IMR-90 (cell line): ENCODE results near the gene SRPK3. TPM values are rescaled to one million over a fixed set of nuclear protein-coding genes. Genes with fewer than 3 reads are reported as not detected.

Experiments used
- ATAC-seq: fragments of 200-7000 bp; cut with Tn5 transposase; 2 replicates; pipeline ENCODE4 v1.9.1; 2020; ENCODE audit warnings: low read depth, mild to moderate bottlenecking, moderate library complexity
- BruUV-seq: library from RNA; stranded (reverse); fragments of 400-500 nt; replicated peaks from 2 replicates; lab custom pipeline; 2021; lab: Mats Ljungman, UMichigan
- CTCF ChIA-PET: fragments of 300-600 bp; formaldehyde crosslinking; extraction: SDS; loops from one replicate; lab custom pipeline; 2021; ENCODE audit warnings: antibody characterized with exemption; lab: Yijun Ruan, JAX
- POLR2A ChIA-PET: fragments of 300-600 bp; sonication (Branson Sonifier 250); formaldehyde crosslinking; loops from one replicate; lab custom pipeline; 2022; ENCODE audit warnings: antibody characterized with exemption; ENCODE audit not compliant: unreplicated experiment; lab: Charles Lee
- DNase-seq: peaks from one replicate; pipeline ENCODE4 v3.0.0; 2013
- H2AFZ ChIP-seq: replicated peaks from 2 replicates; pipeline ENCODE3; 2013; ENCODE audit warnings: low read length, mild to moderate bottlenecking; ENCODE audit not compliant: poor library complexity
- H2AK5ac ChIP-seq: 2 replicates; pipeline ENCODE4 v1.6.1; 2013; ENCODE audit warnings: low read depth, low read length, inconsistent platforms
- H2AK9ac ChIP-seq: replicated peaks from 2 replicates; pipeline ENCODE3; 2013; ENCODE audit warnings: mild to moderate bottlenecking, low read depth, low read length, moderate library complexity; ENCODE audit not compliant: poor library complexity
- H2BK120ac ChIP-seq: 2 replicates; pipeline ENCODE4 v1.6.1; 2013; ENCODE audit warnings: low read depth, low read length, inconsistent platforms
- H2BK15ac ChIP-seq: 3 replicates; pipeline ENCODE4 v1.6.1; 2013; ENCODE audit warnings: low read depth, low read length, inconsistent platforms
- H2BK20ac ChIP-seq: 2 replicates; pipeline ENCODE4 v1.6.1; 2013; ENCODE audit warnings: low read depth, mild to moderate bottlenecking, inconsistent platforms, low read length, moderate library complexity
- H2BK5ac ChIP-seq: 2 replicates; pipeline ENCODE4 v1.6.1; 2013; ENCODE audit warnings: mild to moderate bottlenecking, low read depth, low read length, inconsistent platforms; ENCODE audit not compliant: poor library complexity, severe bottlenecking
- H3K14ac ChIP-seq: replicated peaks from 2 replicates; pipeline ENCODE4 v1.6.1; 2013; ENCODE audit warnings: low read depth, low read length, inconsistent platforms
- H3K18ac ChIP-seq: 2 replicates; pipeline ENCODE4 v1.6.1; 2013; ENCODE audit warnings: low read depth, low read length, control low read depth
- H3K23ac ChIP-seq: 2 replicates; pipeline ENCODE4 v1.6.1; 2013; ENCODE audit warnings: low read depth, low read length, inconsistent platforms
- H3K27ac ChIP-seq: 2 replicates; pipeline ENCODE4 v1.5.1; 2013; ENCODE audit warnings: mild to moderate bottlenecking, control low read depth, low read length; ENCODE audit not compliant: insufficient read depth
- H3K27me3 ChIP-seq: 2 replicates; pipeline ENCODE4 v1.6.1; 2013; ENCODE audit warnings: low read length; ENCODE audit not compliant: control insufficient read depth, insufficient read depth
- H3K36me3 ChIP-seq: 2 replicates; pipeline ENCODE4 v1.6.1; 2013; ENCODE audit warnings: low read length, mixed read lengths; ENCODE audit not compliant: control insufficient read depth, insufficient read depth
- H3K4ac ChIP-seq: 2 replicates; pipeline ENCODE4 v1.6.1; 2013; ENCODE audit warnings: low read depth, low read length, inconsistent platforms
- H3K4me1 ChIP-seq: 2 replicates; pipeline ENCODE4 v1.6.1; 2013; ENCODE audit warnings: low read length, mixed read lengths; ENCODE audit not compliant: control insufficient read depth, insufficient read depth
- H3K4me2 ChIP-seq: 2 replicates; pipeline ENCODE4 v1.6.1; 2013; ENCODE audit warnings: low read depth, mild to moderate bottlenecking, control low read depth, low read length, moderate library complexity
- H3K4me3 ChIP-seq: 2 replicates; pipeline ENCODE4 v1.5.1; 2013; ENCODE audit warnings: low read depth, mild to moderate bottlenecking, control low read depth, low read length, moderate library complexity; ENCODE audit not compliant: insufficient read depth
- H3K56ac ChIP-seq: 2 replicates; pipeline ENCODE4 v1.6.1; 2013; ENCODE audit warnings: low read length, inconsistent platforms; ENCODE audit not compliant: insufficient read depth; ENCODE audit errors: extremely low read depth
- H3K79me1 ChIP-seq, 2 experiments: 2 replicates each; pipeline ENCODE4 v1.6.1; 2013; ENCODE audit warnings: low read length in 2 of 2, inconsistent platforms in 1 of 2, low read depth in 1 of 2
- H3K9ac ChIP-seq: 2 replicates; pipeline ENCODE4 v1.6.1; 2013; ENCODE audit warnings: low read depth, low read length, control low read depth
- H3K9me1 ChIP-seq: 2 replicates; pipeline ENCODE4 v1.6.1; 2013; ENCODE audit warnings: low read length, inconsistent platforms; ENCODE audit not compliant: insufficient read depth
- H3K9me3 ChIP-seq: 2 replicates; pipeline ENCODE4 v1.6.1; 2013; ENCODE audit warnings: low read length; ENCODE audit not compliant: control insufficient read depth, insufficient read depth
- H4K20me1 ChIP-seq: 2 replicates; pipeline ENCODE4 v1.6.1; 2013; ENCODE audit warnings: low read length, inconsistent platforms; ENCODE audit not compliant: insufficient read depth
- H4K5ac ChIP-seq: 2 replicates; pipeline ENCODE4 v1.6.1; 2013; ENCODE audit warnings: mild to moderate bottlenecking, low read depth, low read length, control low read depth
- H4K8ac ChIP-seq, 2 experiments: 2 replicates each; pipeline ENCODE4 v1.6.1; 2013; ENCODE audit warnings: low read depth in 2 of 2, low read length in 2 of 2, control low read depth in 1 of 2, inconsistent platforms in 1 of 2
- H4K91ac ChIP-seq: 2 replicates; pipeline ENCODE4 v1.6.1; 2013; ENCODE audit warnings: low read depth, low read length, inconsistent platforms; ENCODE audit not compliant: insufficient read depth
- CEBPB ChIP-seq: IDR thresholded peaks from 2 replicates; pipeline ENCODE4 v1.6.1; 2012; ENCODE audit warnings: low read depth, low read length, improper control_type of control experiment
- CHD1 ChIP-seq: IDR thresholded peaks from 2 replicates; pipeline ENCODE4 v1.6.1; 2012; ENCODE audit warnings: low read depth, low read length, improper control_type of control experiment
- CTCF ChIP-seq: conservative IDR thresholded peaks from 2 replicates; pipeline ENCODE4 v1.5.1; 2012; ENCODE audit warnings: mild to moderate bottlenecking, low read depth, low read length, improper control_type of control experiment
- MAFK ChIP-seq: IDR thresholded peaks from 2 replicates; pipeline ENCODE4 v1.6.1; 2012; ENCODE audit warnings: low read depth, low read length, improper control_type of control experiment
- MAZ ChIP-seq: IDR thresholded peaks from 2 replicates; pipeline ENCODE4 v1.6.1; 2012; ENCODE audit warnings: low read depth, mild to moderate bottlenecking, low read length, improper control_type of control experiment, moderate library complexity, borderline replicate concordance
- MXI1 ChIP-seq: IDR thresholded peaks from 2 replicates; pipeline ENCODE4 v1.6.1; 2012; ENCODE audit warnings: low read depth, mild to moderate bottlenecking, low read length, moderate library complexity, borderline replicate concordance
- NFE2L2 ChIP-seq: fragments of 150-350 bp; IDR thresholded peaks from 2 replicates; pipeline ENCODE4 v1.6.1; 2016; ENCODE audit warnings: low read depth, mild to moderate bottlenecking, low read length
- POLR2A ChIP-seq: IDR thresholded peaks from 2 replicates; pipeline ENCODE4 v1.6.1; 2012; ENCODE audit warnings: mild to moderate bottlenecking, low read depth, low read length
- RAD21 ChIP-seq: IDR thresholded peaks from 2 replicates; pipeline ENCODE4 v1.6.1; 2012; ENCODE audit warnings: low read length, improper control_type of control experiment
- RCOR1 ChIP-seq: IDR thresholded peaks from 2 replicates; pipeline ENCODE4 v1.6.1; 2012; ENCODE audit warnings: mild to moderate bottlenecking, low read length, improper control_type of control experiment; ENCODE audit not compliant: insufficient replicate concordance
- SMC3 ChIP-seq: fragments of 150-350 bp; IDR thresholded peaks from 2 replicates; pipeline ENCODE4 v1.6.1; 2016; ENCODE audit warnings: low read depth, mild to moderate bottlenecking, antibody characterized with exemption, low read length, moderate library complexity
- WGBS, 2 experiments: methylation state at CpG; one replicate each; pipeline versions ENCODE4 v1.1.5 to v1.1.7; 2013; ENCODE audit warnings: missing lambda C conversion rate in 2 of 2; ENCODE audit not compliant: insufficient read length in 1 of 2; ENCODE audit errors: extremely low coverage in 2 of 2; 5-methylcytosine and 5-hydroxymethylcytosine counted together
- dilution Hi-C: fragments of 300-500 bp; cut with HindIII; formaldehyde crosslinking; loops from one replicate; pipeline ENCODE4 v1.14.3; 2018; ENCODE audit warnings: low sequenced_read_pairs; ENCODE audit not compliant: unreplicated experiment
- in situ Hi-C: fragments of 300-500 bp; cut with MboI; formaldehyde crosslinking; loops from 3 replicates; pipeline ENCODE4 v1.14.3; 2019; ENCODE audit warnings: low sequenced_read_pairs, inconsistent platforms, mixed read lengths
- intact Hi-C: fragments of 100-400 bp; cut with micrococcal nuclease; formaldehyde crosslinking; loops from 2 replicates; pipeline ENCODE4 v1.10.0; 2022
- polyA plus RNA-seq, 3 experiments: library from polyadenylated mRNA; depleted of rRNA; stranded (reverse); fragments of >200 nt; gene quantifications; 2 replicates each; pipeline ENCODE4 v1.2.3, GENCODE V29; 2012; ENCODE audit warnings: low replicate concordance in 1 of 3
- total RNA-seq: library from RNA; depleted of rRNA; stranded (reverse); fragments of >200 nt; gene quantifications from 2 replicates; pipeline ENCODE4 v1.2.3, GENCODE V29; 2012

The SRPK3 gene
- total and polyA plus RNA-seq, 2 of the 4 experiments (the other 2 are of a cell fraction): 0.36 to 0.70 TPM

- H3K4ac ChIP-seq: peak within 1 kb of the TSS; percentile 94
- 47% methylated on average over 3 of the region's 26 CpGs; no CpG with 5 or more reads in 1 of the 2 experiments for WGBS, 2 experiments
- peak within 1 kb of the TSS; percentile 93 for H3K4me2 ChIP-seq
- peak within 1 kb of the TSS in 1 of 2 experiments; percentile 53; a peak in 1 of 4 replicates for H4K8ac ChIP-seq
- H2AK5ac ChIP-seq: peak within 1 kb of the TSS; percentile 88
- POLR2A ChIA-PET: no interaction called here
- H2BK15ac ChIP-seq: no peak within 1 kb of the TSS; the same call in 2 of the 3 replicates
- H4K20me1 ChIP-seq: no peaks in the 10 kb centered on the region; the same call in 1 of the 2 replicates
- TF ChIP-seq MAZ: peak; percentile 77; the same call in 1 of the 2 replicates
- TF ChIP-seq RCOR1: no peak
- peak; percentile 72 for TF ChIP-seq CTCF
- TF ChIP-seq RAD21: peak; percentile 80
- TF ChIP-seq CHD1: no peak
- no peak for TF ChIP-seq NFE2L2
- TF ChIP-seq MAFK: no peak
- peak; percentile 67 for TF ChIP-seq SMC3
- 0 out of 2 replicates have a peak, but pooled peaks have one; percentile 11 for TF ChIP-seq CEBPB
- peak; percentile 56; the same call in 1 of the 2 replicates for TF ChIP-seq MXI1
- no peak for TF ChIP-seq POLR2A
- peak within 1 kb of the TSS; percentile 84 for H2AFZ ChIP-seq
- peak within 1 kb of the TSS; percentile 94 for H3K27ac ChIP-seq
- peak within 1 kb of the TSS; percentile 74 for H3K9ac ChIP-seq
- H4K91ac ChIP-seq: peak within 1 kb of the TSS; percentile 91; the same call in 1 of the 2 replicates
- intact Hi-C loops (loop anchor here (1.0 kb wide), 2 partner anchors 183 to 189 kb away; no protein-coding TSS in a partner anchor), in situ Hi-C loops (loop anchor here (10.0 kb wide), 1 partner anchor 201 kb away; no protein-coding TSS in a partner anchor), dilution Hi-C loops (no loop called here)
- CTCF ChIA-PET: interaction anchor here (1.5 kb wide), 1 partner anchor 10 kb away, joined by 3 read pairs; no protein-coding TSS in a partner anchor
- H2BK20ac ChIP-seq: no peak within 1 kb of the TSS
- peak within 1 kb of the TSS; percentile 27; the same call in 1 of the 2 replicates for H4K5ac ChIP-seq
- peak within 1 kb of the TSS; percentile 43 for H3K4me3 ChIP-seq
- H2BK5ac ChIP-seq: peak within 1 kb of the TSS; percentile 46
- no peak within 1 kb of the TSS for H3K23ac ChIP-seq
- ATAC-seq (peak; percentile 66), DNase-seq (peak; percentile 58)
- no peaks in the 10 kb centered on the region; the same call in 1 of the 2 replicates for H3K36me3 ChIP-seq
- H3K9me3 ChIP-seq: no peaks in the 10 kb centered on the region; the same call in 1 of the 2 replicates
- no peaks in the 10 kb centered on the region for H3K27me3 ChIP-seq
- H3K9me1 ChIP-seq: no peaks in the 10 kb centered on the region
- peak within 1 kb of the TSS; percentile 94 for H2AK9ac ChIP-seq
- no peak within 1 kb of the TSS for H2BK120ac ChIP-seq
- 0 out of 2 replicates have a peak within 1 kb of the TSS, but pooled peaks have one; percentile 7 for H3K18ac ChIP-seq
- BruUV-seq: no TSS peak
- peaks cover 17% of the 10 kb centered on the region for H3K4me1 ChIP-seq
- H3K79me1 ChIP-seq: peaks cover 0 to 17% of the 10 kb centered on the region in 2 experiments; a peak in 2 of 4 replicates
- no peak within 1 kb of the TSS for H3K56ac ChIP-seq
- H3K14ac ChIP-seq: no peak within 1 kb of the TSS; the same call in 1 of the 2 replicates
Measured at GRCh38 chrX:153763989-153764755, 16.7 kb upstream of the SRPK3 start, which contains the start of gene PLXNB3. Gene PLXNB3, plus strand, starts transcription at chrX:153764249. Its CDS starts 1,287 bp downstream, at chrX:153765536.
